Rectal smooth muscle tissue (tissue), 1 donor: Measurements from ENCODE around the gene TTBK2.

Experiments used
- H3K27ac ChIP-seq: one replicate; pipeline ENCODE4 v1.7.0; 2013; ENCODE audit warnings: low read depth, low read length, inconsistent platforms
- H3K27me3 ChIP-seq: one replicate; pipeline ENCODE4 v1.7.0; 2013; ENCODE audit warnings: low read length; ENCODE audit not compliant: control insufficient read depth, insufficient read depth
- H3K36me3 ChIP-seq: one replicate; pipeline ENCODE4 v1.7.0; 2013; ENCODE audit warnings: low read length; ENCODE audit not compliant: control insufficient read depth, insufficient read depth
- H3K4me1 ChIP-seq: one replicate; pipeline ENCODE4 v1.7.0; 2013; ENCODE audit warnings: low read length; ENCODE audit not compliant: control insufficient read depth, insufficient read depth
- H3K4me3 ChIP-seq: one replicate; pipeline ENCODE4 v1.7.0; 2013; ENCODE audit warnings: low read length
- H3K9ac ChIP-seq: one replicate; pipeline ENCODE4 v1.7.0; 2013; ENCODE audit warnings: low read length

The TTBK2 gene

GRCh38 chr15:42691308-42691707, 229.3 kb downstream of the TTBK2 start:
- H3K4me1 ChIP-seq = no peaks in the 10 kb centered on the region
- no peak overlapping the region for H3K9ac ChIP-seq
- peaks cover 25% of the 10 kb centered on the region for H3K36me3 ChIP-seq
- H3K27me3 ChIP-seq = no peaks in the 10 kb centered on the region
- no peak overlapping the region for H3K4me3 ChIP-seq
- H3K27ac ChIP-seq = no peak overlapping the region
